IMR-90 (cell line): ENCODE data around the gene BORA. TPM values are rescaled to one million over a fixed set of nuclear protein-coding genes. Genes with fewer than 3 reads are reported as not detected.
"Not testable (repeated sequence)": the region's sequence is repeated elsewhere in the genome, so short reads cannot be mapped to it uniquely, and the experiment has no call there.

Experiments used
- ATAC-seq: fragments of 200-7000 bp; cut with Tn5 transposase; 2 replicates; pipeline ENCODE4 v1.9.1; 2020; ENCODE audit warnings: low read depth, mild to moderate bottlenecking, moderate library complexity
- BruUV-seq: library from RNA; stranded (reverse); fragments of 400-500 nt; replicated peaks from 2 replicates; lab custom pipeline; 2021; lab: Mats Ljungman, UMichigan
- CTCF ChIA-PET: fragments of 300-600 bp; formaldehyde crosslinking; extraction: SDS; loops from one replicate; lab custom pipeline; 2021; ENCODE audit warnings: antibody characterized with exemption; lab: Yijun Ruan, JAX
- POLR2A ChIA-PET: fragments of 300-600 bp; sonication (Branson Sonifier 250); formaldehyde crosslinking; loops from one replicate; lab custom pipeline; 2022; ENCODE audit warnings: antibody characterized with exemption; ENCODE audit not compliant: unreplicated experiment; lab: Charles Lee
- DNase-seq: peaks from one replicate; pipeline ENCODE4 v3.0.0; 2013
- H2AFZ ChIP-seq: replicated peaks from 2 replicates; pipeline ENCODE3; 2013; ENCODE audit warnings: low read length, mild to moderate bottlenecking; ENCODE audit not compliant: poor library complexity
- H2AK5ac ChIP-seq: 2 replicates; pipeline ENCODE4 v1.6.1; 2013; ENCODE audit warnings: low read depth, low read length, inconsistent platforms
- H2AK9ac ChIP-seq: replicated peaks from 2 replicates; pipeline ENCODE3; 2013; ENCODE audit warnings: mild to moderate bottlenecking, low read depth, low read length, moderate library complexity; ENCODE audit not compliant: poor library complexity
- H2BK120ac ChIP-seq: 2 replicates; pipeline ENCODE4 v1.6.1; 2013; ENCODE audit warnings: low read depth, low read length, inconsistent platforms
- H2BK15ac ChIP-seq: 3 replicates; pipeline ENCODE4 v1.6.1; 2013; ENCODE audit warnings: low read depth, low read length, inconsistent platforms
- H2BK20ac ChIP-seq: 2 replicates; pipeline ENCODE4 v1.6.1; 2013; ENCODE audit warnings: low read depth, mild to moderate bottlenecking, inconsistent platforms, low read length, moderate library complexity
- H2BK5ac ChIP-seq: 2 replicates; pipeline ENCODE4 v1.6.1; 2013; ENCODE audit warnings: mild to moderate bottlenecking, low read depth, low read length, inconsistent platforms; ENCODE audit not compliant: poor library complexity, severe bottlenecking
- H3K14ac ChIP-seq: replicated peaks from 2 replicates; pipeline ENCODE4 v1.6.1; 2013; ENCODE audit warnings: low read depth, low read length, inconsistent platforms
- H3K18ac ChIP-seq: 2 replicates; pipeline ENCODE4 v1.6.1; 2013; ENCODE audit warnings: low read depth, low read length, control low read depth
- H3K23ac ChIP-seq: 2 replicates; pipeline ENCODE4 v1.6.1; 2013; ENCODE audit warnings: low read depth, low read length, inconsistent platforms
- H3K27ac ChIP-seq: 2 replicates; pipeline ENCODE4 v1.5.1; 2013; ENCODE audit warnings: mild to moderate bottlenecking, control low read depth, low read length; ENCODE audit not compliant: insufficient read depth
- H3K27me3 ChIP-seq: 2 replicates; pipeline ENCODE4 v1.6.1; 2013; ENCODE audit warnings: low read length; ENCODE audit not compliant: control insufficient read depth, insufficient read depth
- H3K36me3 ChIP-seq: 2 replicates; pipeline ENCODE4 v1.6.1; 2013; ENCODE audit warnings: low read length, mixed read lengths; ENCODE audit not compliant: control insufficient read depth, insufficient read depth
- H3K4ac ChIP-seq: 2 replicates; pipeline ENCODE4 v1.6.1; 2013; ENCODE audit warnings: low read depth, low read length, inconsistent platforms
- H3K4me1 ChIP-seq: 2 replicates; pipeline ENCODE4 v1.6.1; 2013; ENCODE audit warnings: low read length, mixed read lengths; ENCODE audit not compliant: control insufficient read depth, insufficient read depth
- H3K4me2 ChIP-seq: 2 replicates; pipeline ENCODE4 v1.6.1; 2013; ENCODE audit warnings: low read depth, mild to moderate bottlenecking, control low read depth, low read length, moderate library complexity
- H3K4me3 ChIP-seq: 2 replicates; pipeline ENCODE4 v1.5.1; 2013; ENCODE audit warnings: low read depth, mild to moderate bottlenecking, control low read depth, low read length, moderate library complexity; ENCODE audit not compliant: insufficient read depth
- H3K56ac ChIP-seq: 2 replicates; pipeline ENCODE4 v1.6.1; 2013; ENCODE audit warnings: low read length, inconsistent platforms; ENCODE audit not compliant: insufficient read depth; ENCODE audit errors: extremely low read depth
- H3K79me1 ChIP-seq, 2 experiments: 2 replicates each; pipeline ENCODE4 v1.6.1; 2013; ENCODE audit warnings: low read length in 2 of 2, inconsistent platforms in 1 of 2, low read depth in 1 of 2
- H3K9ac ChIP-seq: 2 replicates; pipeline ENCODE4 v1.6.1; 2013; ENCODE audit warnings: low read depth, low read length, control low read depth
- H3K9me1 ChIP-seq: 2 replicates; pipeline ENCODE4 v1.6.1; 2013; ENCODE audit warnings: low read length, inconsistent platforms; ENCODE audit not compliant: insufficient read depth
- H3K9me3 ChIP-seq: 2 replicates; pipeline ENCODE4 v1.6.1; 2013; ENCODE audit warnings: low read length; ENCODE audit not compliant: control insufficient read depth, insufficient read depth
- H4K20me1 ChIP-seq: 2 replicates; pipeline ENCODE4 v1.6.1; 2013; ENCODE audit warnings: low read length, inconsistent platforms; ENCODE audit not compliant: insufficient read depth
- H4K5ac ChIP-seq: 2 replicates; pipeline ENCODE4 v1.6.1; 2013; ENCODE audit warnings: mild to moderate bottlenecking, low read depth, low read length, control low read depth
- H4K8ac ChIP-seq, 2 experiments: 2 replicates each; pipeline ENCODE4 v1.6.1; 2013; ENCODE audit warnings: low read depth in 2 of 2, low read length in 2 of 2, control low read depth in 1 of 2, inconsistent platforms in 1 of 2
- H4K91ac ChIP-seq: 2 replicates; pipeline ENCODE4 v1.6.1; 2013; ENCODE audit warnings: low read depth, low read length, inconsistent platforms; ENCODE audit not compliant: insufficient read depth
- WGBS, 2 experiments: methylation state at CpG; one replicate each; pipeline versions ENCODE4 v1.1.5 to v1.1.7; 2013; ENCODE audit warnings: missing lambda C conversion rate in 2 of 2; ENCODE audit not compliant: insufficient read length in 1 of 2; ENCODE audit errors: extremely low coverage in 2 of 2; 5-methylcytosine and 5-hydroxymethylcytosine counted together
- dilution Hi-C: fragments of 300-500 bp; cut with HindIII; formaldehyde crosslinking; loops from one replicate; pipeline ENCODE4 v1.14.3; 2018; ENCODE audit warnings: low sequenced_read_pairs; ENCODE audit not compliant: unreplicated experiment
- in situ Hi-C: fragments of 300-500 bp; cut with MboI; formaldehyde crosslinking; loops from 3 replicates; pipeline ENCODE4 v1.14.3; 2019; ENCODE audit warnings: low sequenced_read_pairs, inconsistent platforms, mixed read lengths
- intact Hi-C: fragments of 100-400 bp; cut with micrococcal nuclease; formaldehyde crosslinking; loops from 2 replicates; pipeline ENCODE4 v1.10.0; 2022
- polyA plus RNA-seq, 3 experiments: library from polyadenylated mRNA; depleted of rRNA; stranded (reverse); fragments of >200 nt; gene quantifications; 2 replicates each; pipeline ENCODE4 v1.2.3, GENCODE V29; 2012; ENCODE audit warnings: low replicate concordance in 1 of 3
- total RNA-seq: library from RNA; depleted of rRNA; stranded (reverse); fragments of >200 nt; gene quantifications from 2 replicates; pipeline ENCODE4 v1.2.3, GENCODE V29; 2012

Gene BORA
- total and polyA plus RNA-seq, 2 of the 4 experiments (the other 2 are of a cell fraction): 4.0 to 12.2 TPM

DNA sequence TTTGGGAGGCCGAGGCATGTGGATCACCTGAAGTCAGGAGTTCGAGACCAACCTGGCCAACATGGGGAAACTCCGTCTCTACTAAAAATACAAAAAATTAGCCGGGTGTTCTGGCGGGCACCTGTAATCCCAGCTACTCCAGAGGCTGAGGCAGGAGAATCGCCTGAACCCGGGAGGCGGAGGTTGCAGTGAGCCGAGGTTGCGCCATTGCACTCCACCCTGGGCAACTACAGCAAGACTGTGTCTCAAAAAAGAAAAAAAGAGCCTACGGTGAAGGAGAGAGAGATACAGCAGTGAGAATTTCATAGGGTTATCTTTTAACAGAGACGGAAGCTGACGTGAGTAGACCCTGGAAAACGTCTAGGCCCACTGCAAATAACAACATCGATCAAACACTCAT lies 1.5 kb upstream of the BORA start:
- H4K20me1 ChIP-seq, in situ Hi-C loops, DNase-seq, H3K9me3 ChIP-seq, H3K4ac ChIP-seq, H3K4me3 ChIP-seq, H3K23ac ChIP-seq, H3K4me1 ChIP-seq, H2AFZ ChIP-seq, H2BK15ac ChIP-seq, H3K14ac ChIP-seq, H3K36me3 ChIP-seq, CTCF ChIA-PET, H2BK20ac ChIP-seq, H3K27me3 ChIP-seq, H4K8ac ChIP-seq, dilution Hi-C loops, POLR2A ChIA-PET, H2BK5ac ChIP-seq, H2AK9ac ChIP-seq, H2BK120ac ChIP-seq, H3K27ac ChIP-seq, H3K9me1 ChIP-seq, intact Hi-C loops, H4K5ac ChIP-seq, H3K9ac ChIP-seq, H2AK5ac ChIP-seq, ATAC-seq, H3K18ac ChIP-seq, H3K56ac ChIP-seq, H4K91ac ChIP-seq, BruUV-seq: not testable (repeated sequence)
- Histone ChIP-seq H3K4me2 (peak overlapping the region; percentile 99), H3K79me1 (peaks cover 21 to 38% of the 10 kb centered on the region in 2 experiments)
- 100% methylated on average over 1 of the region's 15 CpGs; no CpG with 5 or more reads in 1 of the 2 experiments for WGBS, 2 experiments
